HG03469 (cell line): ENCODE data around the gene DNAJC16.

Source experiments
- ATAC-seq: cut with Tn5 transposase; IDR thresholded peaks from one replicate; pipeline ENCODE4 v1.9.1; 2021; ENCODE audit warnings: mild to moderate bottlenecking, moderate library complexity, moderate number of reproducible peaks; ENCODE audit not compliant: unreplicated experiment

The DNAJC16 gene

DNA sequence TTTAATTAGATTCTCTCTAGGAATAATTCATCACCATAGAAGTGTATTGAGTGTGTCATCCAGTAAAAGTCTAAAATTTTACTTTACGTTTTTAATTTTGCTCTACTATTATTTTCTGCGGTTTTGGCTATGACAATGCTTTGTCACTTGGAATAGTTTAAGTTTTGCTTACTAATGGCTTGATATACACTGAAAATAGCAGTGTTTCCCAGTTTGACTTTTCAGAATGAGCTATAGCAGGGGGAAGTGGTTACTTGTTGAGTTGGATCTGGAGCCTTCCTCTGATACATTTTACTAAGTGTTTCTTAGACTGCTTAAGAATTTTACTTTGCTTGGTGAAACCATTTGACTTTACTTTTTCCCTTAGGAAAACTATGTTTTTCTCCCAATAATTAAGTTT is 5.0 kb downstream of the DNAJC16 start:
- ATAC-seq = no peak

GRCh38 chr1:15538771-15539170 is 12.1 kb downstream of the DNAJC16 start:
- ATAC-seq = no peak

DNA sequence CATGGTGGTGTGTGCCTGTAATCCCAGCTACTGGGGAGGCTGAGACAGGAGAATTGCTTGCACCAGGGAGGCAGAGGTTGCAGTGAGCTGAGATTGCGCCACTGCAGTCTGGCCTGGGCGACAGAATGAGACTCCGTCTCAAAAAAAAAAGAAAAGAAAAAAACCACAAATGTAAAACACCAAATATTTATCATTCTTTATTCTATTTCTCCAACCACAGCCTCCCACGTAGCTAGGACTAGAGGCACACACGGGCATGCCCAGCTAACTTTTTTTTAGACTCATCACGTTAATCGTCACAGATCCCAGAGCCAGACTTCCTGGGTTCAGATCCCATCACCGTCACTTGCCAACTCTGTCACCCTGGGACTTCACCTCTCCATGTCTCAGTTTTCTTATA is 13.5 kb downstream of the DNAJC16 start:
- no peak for ATAC-seq

DNA sequence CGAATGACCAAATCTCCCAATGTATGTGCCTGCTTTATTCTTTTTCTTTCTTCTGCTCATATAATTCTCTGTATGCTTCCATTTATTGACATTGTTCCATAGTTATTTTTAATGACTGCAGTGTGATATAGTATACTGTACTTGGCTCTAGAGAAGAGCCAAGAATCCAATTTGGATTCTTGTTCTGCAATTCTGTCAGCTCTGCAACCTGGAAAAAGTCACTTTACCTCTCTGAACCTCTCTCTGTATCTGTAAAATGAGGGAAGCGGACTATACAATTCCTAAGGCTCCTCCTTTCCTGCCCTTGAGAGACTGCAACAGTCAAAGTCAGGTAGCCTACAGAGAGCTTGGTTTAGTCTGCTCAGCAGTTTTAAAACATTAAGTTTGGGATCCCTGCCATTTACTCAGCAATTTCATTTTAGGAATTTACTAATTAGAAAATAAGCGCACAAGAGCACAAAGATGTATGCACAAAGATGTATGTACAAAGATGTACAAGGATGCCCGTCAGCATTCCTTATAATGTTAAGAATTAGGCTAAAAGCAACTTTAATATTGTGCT is 14.7 kb downstream of the DNAJC16 start:
- ATAC-seq = no peak

GRCh38 chr1:15542388-15543250 is 16.0 kb downstream of the DNAJC16 start:
- ATAC-seq = no peak

- ATAC-seq = no peak
Measured at GRCh38 chr1:15543251-15543588, 16.6 kb downstream of the DNAJC16 start.

DNA sequence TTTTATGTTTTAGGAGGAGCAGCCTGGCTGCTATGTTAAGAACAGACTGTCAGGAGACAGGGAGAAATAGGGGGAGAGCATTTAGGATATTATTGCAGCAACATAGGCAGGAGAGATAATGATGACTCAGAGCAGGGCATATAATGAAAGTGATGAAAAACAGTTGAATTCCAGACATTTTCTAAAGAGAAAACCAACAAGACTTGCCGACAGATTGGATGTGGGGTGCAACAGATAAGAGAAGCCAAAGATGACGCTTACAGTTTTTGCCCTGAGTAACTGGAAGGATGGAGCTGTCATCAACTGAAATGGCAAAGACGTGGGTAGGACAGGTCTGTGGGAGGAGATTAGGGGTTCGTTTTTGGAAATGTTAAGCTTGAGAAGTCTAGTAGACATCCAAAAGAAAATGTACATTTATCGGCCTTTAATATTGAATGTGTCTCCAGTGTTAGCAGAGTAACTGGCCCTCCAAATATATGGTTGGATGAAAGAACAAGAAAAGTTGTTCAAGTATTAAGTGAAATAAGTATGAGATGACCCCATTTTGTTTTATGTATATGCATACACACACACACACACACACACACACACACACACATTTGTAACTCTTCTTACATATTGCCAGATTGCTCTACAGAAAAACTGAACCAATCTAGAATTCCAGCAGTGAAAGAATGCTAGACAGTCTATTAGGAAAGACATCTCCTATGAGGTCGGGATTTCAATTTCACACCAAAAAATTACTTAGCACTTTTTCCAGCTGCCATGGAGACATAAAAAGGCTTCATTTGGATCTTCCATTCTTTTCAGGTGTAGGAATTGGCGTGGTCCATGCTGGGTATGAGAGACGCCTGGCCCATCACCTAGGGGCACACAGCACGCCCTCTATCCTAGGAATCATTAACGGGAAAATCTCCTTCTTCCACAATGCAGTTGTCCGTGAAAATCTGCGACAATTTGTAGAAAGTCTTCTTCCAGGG is 17.2 kb downstream of the DNAJC16 start:
- ATAC-seq = no peak

- no peak for ATAC-seq
Measured at GRCh38 chr1:15546641-15547040, 20.0 kb downstream of the DNAJC16 start.

DNA sequence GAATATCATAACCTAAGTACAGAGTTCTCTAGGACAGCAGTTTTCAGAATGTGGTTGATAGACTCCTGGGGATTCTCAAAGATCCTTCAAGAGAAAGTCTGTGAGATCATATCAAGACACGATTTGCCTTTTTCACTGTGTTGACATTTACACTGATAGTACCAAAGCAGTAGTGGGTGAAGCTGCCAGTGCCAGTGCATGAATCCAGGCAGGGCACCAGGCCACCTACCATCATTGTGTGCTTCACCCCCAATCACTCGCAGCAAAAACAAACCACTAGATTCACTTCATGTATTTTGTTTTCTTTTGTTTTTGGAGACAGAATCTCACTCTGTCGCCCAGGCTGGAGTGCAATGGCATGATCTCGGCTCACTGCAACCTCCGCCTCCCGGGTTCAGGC is 23.9 kb downstream of the DNAJC16 start:
- ATAC-seq = no peak

- no peak for ATAC-seq
Measured at GRCh38 chr1:15557008-15557407, 30.4 kb downstream of the DNAJC16 start.

DNA sequence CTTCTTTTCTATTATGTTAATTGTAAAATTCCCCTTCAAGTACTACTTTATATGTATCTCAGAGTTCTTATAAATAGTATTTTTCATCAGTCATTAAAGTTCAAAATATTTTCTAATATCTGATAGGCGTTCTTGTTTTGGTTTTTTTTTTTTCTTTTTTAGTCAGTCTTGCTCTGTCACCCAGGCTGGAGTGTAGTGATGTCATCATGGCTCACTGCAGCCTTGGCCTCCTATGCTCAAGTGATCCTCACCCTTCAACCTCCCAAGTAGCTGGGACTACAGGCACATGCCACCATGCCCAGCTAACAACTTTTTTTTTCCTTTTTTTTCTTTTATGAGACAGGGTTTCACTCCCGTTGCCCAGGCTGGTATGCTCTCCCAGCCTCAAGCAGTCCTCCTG is 30.9 kb downstream of the DNAJC16 start:
- ATAC-seq = no peak

DNA sequence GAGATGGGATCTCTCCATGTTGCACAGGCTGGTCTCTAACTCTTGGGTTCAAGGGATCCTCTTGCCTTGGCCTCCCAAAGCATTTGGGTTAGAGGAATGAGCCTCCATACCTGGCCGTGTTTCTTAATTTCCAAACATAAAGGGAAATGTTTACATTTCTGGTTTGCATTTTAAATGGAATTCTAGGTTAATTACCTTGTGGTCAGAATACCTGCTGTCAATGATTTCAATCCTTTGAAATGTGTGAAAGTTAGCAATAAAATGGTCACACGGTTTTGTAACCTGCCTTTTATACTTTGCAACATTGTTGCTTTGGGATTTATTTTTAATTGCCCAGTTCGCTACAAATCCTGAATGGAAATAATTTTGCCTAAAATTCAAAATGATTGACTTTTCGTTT is 31.9 kb downstream of the DNAJC16 start:
- ATAC-seq = no peak

GRCh38 chr1:15559189-15559810 is 32.7 kb downstream of the DNAJC16 start:
- no peak for ATAC-seq

DNA sequence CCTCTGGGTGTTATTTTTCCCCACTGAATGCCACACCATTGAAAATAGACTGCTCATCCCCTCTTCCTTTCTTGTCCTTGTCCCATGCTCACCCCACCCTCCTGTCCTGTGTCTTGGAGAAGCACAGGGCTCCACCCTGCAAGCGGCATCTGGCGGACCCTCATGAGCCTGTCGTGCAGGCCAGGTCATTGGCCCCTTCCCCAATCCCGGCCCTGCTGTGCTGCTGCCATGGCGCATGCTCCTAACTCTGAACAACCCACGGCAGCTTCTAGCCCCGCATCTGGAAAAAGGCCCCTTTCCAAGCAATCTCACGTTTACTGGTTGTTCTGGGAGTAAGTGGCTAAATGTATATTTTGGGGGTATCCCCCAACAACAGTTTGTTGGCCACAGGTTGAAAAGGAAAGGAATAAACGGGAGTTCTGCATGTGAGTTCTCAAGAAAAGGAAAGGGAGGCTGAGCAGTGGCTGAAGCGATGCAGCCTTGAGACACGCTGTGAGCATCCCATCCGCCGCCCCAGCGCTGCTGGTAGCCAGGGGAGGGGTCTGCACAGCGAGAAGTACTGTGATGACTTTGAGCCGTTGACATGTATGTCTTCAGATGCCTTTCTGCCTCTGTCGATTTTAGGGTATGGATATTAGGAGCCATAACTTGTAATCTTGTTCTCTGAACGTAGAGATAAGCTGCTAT is 41.9 kb downstream of the DNAJC16 start:
- ATAC-seq = no peak

DNA sequence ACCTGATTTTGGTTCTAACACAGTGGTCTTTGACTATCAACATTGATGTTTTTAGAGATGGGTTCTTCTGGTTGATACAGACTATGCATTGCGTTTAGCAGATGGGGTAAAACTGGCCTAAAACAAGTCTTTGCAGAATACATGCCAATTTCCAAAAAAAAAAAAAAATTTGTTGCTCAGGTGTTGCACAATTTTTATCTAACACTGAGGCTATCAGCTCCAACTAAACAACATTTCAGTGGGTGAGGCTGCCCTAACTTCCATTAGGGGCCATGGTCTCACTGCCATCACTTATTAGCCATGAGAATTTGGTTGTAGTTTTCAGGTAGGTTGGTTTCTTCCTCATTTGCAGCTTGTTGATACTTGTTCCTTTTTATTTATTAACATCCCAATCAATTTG is 44.2 kb downstream of the DNAJC16 start:
- no peak for ATAC-seq

DNA sequence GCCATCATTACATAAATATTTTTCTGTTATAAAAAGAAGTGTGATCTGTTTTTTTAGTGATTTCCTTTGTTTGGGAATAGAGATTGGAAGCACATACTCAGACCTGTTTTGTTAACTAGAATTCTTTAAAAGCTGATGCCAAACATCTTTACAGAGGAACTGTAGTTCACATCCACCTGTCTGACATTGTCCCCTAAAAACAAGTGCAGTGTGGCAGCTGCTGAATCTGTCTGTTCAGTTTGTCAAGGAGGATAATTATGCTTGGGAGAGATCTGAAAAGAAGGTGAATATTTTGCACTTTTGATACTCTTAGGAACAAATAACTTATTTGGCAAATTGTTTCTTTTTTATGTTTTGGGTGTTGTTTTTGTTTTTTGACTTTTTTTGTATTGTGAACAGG is 44.6 kb downstream of the DNAJC16 start:
- ATAC-seq = no peak

GRCh38 chr1:15573477-15573876 is 46.8 kb downstream of the DNAJC16 start:
- ATAC-seq = no peak

- ATAC-seq = no peak
Measured at GRCh38 chr1:15574741-15575140, 48.1 kb downstream of the DNAJC16 start.

DNA sequence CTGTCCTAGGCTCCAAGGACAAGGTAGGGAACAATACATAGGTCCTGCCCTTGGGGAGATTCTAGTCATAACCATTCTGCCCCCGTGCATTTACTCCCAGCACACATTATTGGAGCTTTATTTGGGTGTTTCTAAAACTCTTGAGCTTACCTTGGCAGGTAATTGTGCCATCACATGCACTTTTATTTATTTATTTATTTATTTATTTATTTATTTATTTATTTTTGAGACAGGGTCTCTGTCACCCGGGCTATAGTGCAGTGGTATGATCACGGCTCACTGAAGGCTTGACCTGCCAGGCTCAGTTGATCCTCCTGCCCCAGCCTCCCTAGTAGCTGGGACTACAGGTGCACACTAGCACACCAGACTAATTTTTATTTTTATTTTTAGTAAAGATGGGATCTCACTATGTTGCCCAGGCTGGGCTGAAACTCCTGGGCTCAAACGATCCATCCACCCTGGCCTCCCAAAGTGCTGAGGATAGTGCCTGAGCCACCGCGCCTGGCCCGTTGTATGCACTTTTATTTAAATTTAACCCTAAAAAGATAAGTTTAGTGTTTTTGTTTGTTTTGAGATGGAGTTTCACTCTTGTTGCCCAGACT is 49.0 kb downstream of the DNAJC16 start:
- no peak for ATAC-seq

GRCh38 chr1:15577691-15578090 is 51.0 kb downstream of the DNAJC16 start:
- ATAC-seq = no peak
